Right lung (tissue), 5 donors: Measurements from ENCODE around the gene ACP1. TPM values are rescaled to one million over a fixed set of nuclear protein-coding genes. Genes with fewer than 3 reads are reported as not detected.

Experiments used
- DNase-seq, 2 donors: peaks; one replicate each; pipeline ENCODE4 v3.0.0-alpha.2; 2013
- polyA plus RNA-seq, 5 donors: library from polyadenylated mRNA; unstranded; fragments of 120-200 nt; gene quantifications; one replicate each; pipeline versions ENCODE4 v1.2.1 to v1.2.3, GENCODE V29; 2013; ENCODE audit warnings: inconsistent platforms in 1 of 5, low replicate concordance in 1 of 5; ENCODE audit not compliant: insufficient read length in 5 of 5, insufficient read depth in 1 of 5

Gene ACP1
- polyA plus RNA-seq, 5 donors = 138 to 179 (median 142) TPM

DNA sequence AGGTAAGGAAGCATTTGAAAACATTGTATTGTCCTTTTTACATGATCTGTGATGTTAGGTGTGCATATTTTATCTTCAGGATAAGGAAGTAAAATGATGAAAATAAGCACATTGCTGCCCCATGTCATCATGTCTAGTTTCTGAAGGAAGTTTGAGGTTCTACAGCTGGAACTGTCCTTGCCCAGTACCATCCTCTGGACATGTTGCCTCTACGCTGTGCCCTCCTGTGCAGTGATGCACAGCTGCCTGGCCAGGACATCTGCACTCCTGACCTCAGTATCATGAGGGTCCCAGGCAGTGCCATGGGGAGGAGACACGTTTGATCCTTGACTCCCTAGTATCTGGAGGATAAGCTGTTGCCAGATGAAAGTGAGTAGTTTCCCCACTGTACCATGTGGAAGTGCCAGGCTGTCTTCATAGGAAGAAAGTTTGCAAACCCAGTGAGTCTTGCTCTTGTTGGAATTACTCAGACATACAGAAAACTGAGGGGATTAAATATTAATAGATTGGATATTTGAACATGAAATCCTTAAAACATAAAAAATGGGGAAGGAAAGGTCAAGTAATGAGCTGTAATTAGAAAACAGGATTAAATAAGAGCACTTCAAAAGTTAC is 13.7 kb downstream of the ACP1 start:
- no peak for DNase-seq

DNA sequence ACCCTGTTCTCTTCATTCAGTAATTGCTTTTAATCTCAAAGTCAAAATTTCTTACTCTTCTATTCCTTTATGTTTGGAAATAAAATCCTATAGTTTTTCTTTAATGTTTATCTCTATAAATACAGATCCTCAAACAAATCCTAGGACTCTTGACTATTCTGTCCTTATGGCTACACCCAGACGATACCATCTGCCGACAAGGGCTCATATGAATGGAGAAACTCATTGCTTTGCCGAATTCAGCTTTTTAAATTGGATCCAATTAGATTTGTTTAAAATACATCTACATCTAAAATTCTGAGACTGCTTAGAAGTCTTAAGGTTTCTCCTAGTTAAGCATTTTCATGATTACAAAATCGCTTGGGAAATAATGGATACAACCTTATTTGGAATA is 14.2 kb downstream of the ACP1 start:
- no peak for DNase-seq

DNA sequence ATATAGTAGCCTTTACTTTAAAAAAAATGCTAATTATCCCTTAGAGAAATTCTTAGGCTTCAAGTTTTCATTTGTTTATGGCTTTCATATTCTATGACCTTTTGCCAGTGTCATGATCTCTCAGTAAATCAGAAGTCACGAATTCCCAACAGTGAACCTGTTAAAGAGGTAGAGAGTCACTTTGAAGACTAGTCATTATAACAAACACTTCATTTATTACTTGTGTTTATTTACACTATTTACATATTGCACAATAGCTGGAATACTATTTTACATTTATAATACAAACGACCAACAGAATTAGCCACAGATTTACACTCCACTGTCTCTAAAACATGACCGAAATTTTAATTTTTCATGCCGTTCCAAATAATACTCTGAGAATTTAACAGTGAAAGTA is 14.6 kb downstream of the ACP1 start:
- no peak for DNase-seq

DNA sequence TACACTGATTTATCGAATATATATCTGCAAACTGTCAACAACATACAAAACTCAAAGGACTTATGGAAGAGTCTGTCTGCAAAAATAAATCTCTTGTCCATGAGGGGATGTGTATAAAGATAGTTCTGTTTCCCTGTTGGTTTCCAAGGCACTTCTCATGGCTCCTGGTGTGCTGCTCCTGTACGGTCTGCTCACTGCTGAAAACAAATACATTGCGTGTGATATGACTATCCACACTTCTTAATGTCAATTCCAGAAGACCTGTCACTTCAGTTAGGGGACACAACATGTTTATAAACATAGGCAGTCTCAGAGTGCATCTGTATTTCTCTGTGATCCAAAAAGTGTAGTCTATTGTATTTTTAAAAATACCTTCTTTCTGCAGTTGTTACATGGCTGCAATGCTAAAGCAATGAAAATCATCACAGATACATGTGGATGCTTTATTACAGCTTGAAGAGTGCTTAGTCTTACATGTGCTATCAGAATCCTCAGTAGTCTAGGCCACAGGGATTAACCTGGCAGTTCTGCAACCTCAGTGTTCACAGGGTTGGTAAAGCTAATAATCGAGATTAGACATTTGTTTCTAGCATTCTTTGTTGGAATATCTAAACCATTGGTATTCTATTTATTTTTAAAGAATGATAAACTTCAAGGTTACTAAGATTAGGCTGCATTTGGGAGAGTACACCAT is 15.4 kb downstream of the ACP1 start:
- no peak for DNase-seq

DNA sequence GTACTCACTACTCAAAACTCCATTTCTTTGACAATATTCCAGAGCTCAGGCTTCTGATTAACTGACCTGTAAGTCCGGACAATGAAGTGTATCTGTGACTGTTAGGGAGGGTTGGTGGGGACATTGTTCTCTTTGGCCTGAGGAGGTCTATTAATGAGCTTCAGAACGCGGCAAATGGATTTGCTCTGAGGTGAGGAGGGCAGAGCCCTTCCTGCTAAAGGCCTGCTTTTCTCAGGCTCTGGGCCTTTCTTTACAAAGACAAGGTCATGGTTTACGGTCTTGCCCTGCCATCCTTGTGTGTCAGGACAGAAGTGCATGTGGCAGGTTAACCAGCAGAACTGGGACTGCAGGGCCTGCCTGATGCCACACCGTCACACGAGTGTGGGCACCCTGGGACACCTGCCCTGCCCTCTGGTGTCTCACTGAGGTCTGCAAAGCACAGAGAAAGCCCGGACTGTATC is 15.9 kb downstream of the ACP1 start:
- no peak for DNase-seq

DNA sequence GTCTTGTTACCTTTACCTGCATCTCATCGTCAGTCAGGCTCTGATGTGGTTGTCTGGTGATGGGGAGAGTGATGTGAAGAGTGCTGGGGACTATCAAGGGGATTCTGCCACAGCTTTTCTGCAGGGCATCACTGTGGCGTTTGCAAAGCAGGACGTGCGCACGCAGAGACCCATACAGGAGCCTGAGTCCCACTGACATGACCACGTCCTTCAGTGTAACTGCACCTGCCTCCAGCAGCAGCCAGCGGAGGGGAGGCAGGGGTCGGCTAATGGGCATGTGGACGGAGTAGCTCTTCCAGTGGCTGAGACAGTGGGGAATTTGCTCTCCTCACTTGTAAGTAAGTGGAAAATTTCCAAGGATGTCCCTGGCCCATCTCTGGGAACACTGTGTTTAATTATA is 16.6 kb downstream of the ACP1 start:
- DNase-seq = no peak

DNA sequence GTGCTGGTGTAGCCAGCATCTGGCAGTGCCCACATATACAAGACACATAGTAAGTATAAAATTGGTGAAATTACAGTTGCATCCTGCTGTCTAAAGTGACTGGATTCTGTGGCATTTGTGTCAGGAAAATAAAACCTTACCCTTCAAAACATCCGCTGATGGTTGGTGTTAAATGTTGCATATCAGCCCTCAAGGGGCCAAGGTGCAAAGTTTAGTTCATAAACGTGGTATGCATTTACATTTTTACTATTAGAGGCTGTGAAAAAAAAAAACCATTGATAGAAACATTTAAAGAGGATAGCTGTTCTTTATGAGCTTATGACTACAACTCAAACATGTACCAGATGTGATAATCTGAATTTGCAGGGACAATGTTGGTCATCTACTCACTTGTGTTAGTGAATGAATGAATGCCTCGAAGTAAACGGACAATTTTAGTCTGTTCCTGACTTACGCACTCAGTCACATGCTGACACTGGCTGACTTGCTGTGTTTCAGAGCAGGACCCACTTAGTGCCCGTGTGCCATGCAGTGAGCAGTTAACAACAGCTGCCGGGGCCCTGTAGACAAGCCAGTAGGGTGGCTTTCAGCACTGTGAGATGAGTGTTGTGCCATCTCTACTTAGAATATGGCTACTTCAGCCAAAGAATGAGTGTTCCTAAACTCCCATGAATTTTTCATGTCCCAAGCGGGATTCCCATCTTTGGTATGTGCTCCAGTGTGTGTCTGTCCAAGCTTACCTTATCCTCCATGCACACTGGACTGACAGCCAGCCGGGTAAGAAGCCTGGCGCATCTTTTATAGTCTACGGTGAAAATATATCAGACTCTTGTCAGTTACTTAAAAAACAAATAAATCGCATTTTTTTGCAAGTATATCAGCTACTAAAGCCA is 17.9 kb downstream of the ACP1 start:
- no peak for DNase-seq

DNA sequence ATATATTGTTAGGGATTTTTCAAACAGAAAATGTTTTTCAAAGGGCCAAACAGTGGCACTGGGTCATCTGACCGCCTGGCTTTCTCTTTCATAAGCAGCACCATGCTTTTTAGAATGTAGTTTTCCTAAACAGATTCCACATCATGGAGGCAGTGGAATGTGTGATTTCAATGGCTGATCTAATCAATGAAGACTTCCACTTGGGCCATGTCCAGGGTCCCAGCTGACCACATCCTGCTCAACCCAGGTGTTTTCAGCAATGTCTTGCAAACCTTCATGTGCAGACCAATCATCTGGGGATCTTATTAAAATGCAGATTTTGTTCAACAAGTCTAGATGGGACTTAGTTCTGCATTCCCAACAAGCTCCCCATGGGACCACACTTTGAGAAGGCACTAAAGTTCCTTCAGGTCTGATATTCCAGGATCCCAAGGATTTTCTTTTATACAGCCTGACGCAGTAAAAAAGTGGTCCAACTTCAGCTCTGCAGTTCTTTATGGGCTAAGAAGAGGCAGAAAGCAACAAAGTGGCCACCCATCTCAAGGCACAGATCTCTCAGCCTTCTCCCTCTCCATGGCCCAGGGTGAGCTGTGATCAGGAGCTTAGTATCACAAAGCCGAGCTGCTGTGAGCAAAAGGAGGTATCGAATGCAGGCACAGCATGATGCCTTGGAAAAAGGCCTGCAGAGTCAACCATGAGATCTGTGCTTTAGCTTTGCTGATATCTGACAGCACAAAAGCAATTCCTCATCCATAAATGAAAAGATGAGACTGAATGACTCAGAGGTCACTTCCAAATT is 19.4 kb downstream of the ACP1 start:
- DNase-seq = no peak

DNA sequence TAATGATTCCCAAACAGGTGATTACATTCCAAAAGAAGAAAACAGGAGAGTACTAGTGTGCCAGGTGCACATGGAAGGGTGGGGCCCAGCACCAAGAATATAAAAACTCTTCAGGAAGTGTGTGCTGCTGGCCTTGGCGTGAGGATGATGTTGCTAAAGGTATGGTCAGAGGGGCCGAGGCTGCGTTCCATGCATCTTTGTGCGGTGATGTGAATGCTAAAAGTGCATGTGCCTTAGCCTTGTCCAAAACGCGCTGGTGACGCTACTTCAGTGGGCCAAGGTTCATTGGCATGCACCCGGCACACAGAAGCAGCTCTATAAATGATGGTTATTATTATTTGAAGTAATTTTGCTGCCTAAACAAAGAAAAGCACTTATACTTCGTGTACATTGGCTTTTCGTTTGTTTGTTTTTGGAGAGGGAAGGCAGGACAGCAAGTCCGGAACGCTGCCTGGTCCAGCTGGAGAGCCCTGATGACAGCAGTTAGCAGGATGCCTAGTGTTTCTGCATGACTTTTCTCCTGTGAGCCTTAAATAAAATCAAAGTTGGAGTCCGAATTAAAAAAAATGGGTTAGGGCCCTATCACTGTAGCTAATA is 20.2 kb downstream of the ACP1 start:
- DNase-seq = no peak

DNA sequence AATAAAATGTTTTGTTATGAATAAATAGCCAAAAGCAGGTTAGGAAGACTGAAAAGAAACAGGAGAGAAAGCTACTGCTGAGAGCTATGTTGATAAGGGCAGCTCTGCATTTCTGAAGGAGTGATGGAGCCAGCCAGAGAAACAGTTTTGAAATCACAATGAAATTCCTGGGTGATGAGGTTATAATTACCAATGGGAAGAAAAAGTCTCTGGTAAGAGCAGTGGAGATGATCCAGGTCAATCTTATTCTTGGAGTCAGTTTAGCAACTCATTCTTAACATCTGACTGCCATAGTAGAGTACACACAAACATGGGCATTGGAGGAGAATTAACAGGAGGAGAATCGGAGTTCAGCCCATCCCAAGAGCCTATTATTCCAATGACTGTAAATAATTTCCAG is 20.8 kb downstream of the ACP1 start:
- DNase-seq = no peak

DNA sequence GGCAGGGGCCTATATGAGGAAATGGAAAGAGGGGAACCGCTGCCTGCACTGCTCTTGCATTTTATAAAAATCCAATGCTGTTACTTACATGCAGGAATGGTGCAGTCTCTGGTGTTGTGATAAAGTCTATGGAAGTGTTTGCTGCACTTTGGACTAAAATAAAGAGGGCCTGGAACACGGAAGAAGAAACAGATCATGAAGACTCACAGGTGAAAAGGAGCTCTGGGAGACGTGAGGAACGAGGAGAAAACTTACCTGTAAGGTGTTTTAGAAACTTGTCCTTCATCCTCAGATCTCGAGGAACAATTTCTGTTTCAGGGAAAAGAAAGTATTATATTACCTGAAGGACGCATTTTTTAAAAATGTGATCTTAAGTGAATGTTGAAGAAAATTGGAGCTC is 21.3 kb downstream of the ACP1 start:
- DNase-seq = no peak

DNA sequence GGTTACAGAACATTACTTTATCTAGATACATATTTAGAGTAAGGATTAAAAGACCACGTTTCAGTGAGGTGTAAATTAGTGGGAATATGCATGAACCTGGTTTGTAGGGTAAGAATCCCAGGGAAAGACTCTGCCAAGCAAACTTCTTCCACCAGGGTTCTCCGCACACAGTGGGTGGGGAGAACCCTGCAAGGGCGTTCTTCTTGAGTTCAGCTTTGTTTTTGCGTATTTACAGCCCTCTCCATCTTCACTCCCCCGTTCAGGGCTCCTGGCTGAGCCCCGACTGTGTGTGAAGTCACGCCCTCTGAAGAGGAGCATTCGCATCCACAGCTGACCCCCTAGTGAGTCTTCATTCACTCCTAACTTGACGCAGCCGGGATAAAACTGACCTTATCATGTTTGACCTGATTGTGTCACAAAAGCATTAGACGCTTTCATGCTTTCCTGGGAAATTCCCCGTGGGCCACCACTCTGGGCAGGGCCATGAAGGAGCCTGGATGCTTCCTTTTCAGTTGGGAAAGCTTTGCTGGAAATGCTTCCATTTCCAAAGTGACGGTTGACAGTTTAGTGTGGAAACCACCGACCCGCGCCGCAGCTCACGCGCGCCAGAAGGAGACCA is 22.1 kb downstream of the ACP1 start:
- DNase-seq = no peak

DNA sequence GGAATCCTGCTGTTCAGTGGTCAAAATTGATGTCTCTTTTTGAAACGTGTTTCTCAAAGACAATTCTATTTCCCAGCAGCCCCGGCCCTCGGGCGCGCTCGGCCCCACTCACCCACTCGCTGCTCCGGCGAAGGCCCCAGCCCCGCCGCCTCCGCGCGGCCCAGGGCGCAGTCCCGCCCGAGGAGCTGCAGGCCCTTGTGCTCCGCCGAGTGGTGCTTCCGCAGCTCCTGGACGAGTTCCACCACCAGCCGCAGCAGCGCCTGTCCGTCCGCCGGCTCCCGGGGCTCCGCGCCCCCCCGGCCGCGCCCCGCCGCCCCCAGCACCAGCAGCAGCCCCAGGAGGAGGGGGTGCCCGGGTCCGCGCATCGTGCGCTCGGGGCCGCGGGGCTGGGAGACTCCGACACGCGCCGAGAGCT is 22.7 kb downstream of the ACP1 start:
- peak in 1 of 2 donors; percentile 55 for DNase-seq

DNA sequence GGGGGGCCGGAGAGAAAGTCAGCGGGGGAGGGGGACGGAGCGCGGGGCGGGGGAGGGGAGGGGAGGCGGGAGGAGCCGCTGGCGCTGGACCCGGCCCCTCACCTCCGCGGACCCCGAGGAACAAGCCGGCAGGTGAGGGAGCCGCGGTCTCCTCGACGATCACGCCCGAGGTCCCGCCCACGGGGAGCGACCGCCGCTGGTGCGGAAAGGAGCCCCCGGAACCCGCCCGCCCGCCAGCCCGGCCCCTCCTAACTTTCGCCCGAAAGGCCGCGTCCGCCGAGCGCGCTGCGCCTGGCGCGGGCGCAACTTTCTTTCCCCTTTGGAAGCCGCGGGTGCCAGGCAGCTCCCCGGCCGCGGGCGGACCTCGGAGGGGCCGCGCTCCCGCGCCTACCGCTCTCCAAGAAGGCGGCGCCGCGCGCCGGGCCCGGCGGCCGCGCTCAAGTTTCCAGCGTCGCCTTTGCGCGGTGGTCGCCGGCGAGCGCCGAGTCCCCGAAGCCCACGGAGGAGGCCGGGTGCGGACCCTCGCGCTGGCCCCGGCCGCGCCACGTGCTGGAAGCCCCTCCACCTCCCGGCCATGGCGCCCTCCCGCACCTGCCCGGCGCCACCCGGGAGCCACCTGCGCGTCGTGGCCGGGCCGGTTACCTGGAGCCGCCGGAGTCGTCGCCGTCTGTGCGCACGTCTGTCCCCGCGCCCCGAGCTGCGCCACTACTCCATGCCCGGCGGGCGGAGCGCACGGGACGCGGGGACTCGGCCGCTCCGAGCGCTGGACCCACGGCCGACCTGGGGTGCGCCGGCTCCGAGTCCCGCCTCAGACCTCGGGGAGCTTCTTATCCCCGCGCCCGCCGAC is 23.4 kb downstream of the ACP1 start, which contains the start of gene ALKAL2:
Gene ALKAL2 (minus strand): TSS at position 181 of the 847 bp plus-strand sequence. CDS start 256 bp downstream, outside the sequence.
- no peak for DNase-seq

DNA sequence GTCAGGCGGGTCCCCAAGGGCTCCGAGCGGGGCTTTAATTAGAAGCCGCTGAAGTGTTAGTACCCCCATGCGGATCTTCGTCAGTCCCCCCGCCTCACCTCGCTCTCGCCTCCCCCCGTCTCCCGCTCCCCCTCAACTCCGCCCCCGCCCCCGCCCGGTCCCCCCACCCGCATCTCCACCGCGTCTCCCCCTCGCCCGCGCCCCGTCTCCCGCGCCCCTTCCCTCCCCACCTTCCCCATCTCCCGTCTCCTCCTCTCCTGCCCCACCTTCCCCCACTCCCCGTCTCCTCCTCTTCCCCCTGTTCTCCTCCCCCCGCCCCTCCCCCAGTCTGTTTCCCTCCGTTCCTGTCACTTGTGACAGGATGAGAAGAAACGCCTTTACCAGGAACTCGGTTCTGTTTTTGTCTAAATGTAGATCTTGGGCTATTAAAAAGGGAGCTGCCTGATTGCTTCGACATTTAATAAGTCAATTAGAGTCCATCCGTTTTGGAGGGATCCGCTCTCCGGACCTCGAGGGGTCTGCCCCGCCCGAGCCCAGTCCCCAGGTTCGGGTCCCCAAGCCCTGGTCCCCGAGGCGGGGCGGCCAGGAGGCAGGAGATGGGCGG is 24.1 kb downstream of the ACP1 start:
- no peak for DNase-seq

DNA sequence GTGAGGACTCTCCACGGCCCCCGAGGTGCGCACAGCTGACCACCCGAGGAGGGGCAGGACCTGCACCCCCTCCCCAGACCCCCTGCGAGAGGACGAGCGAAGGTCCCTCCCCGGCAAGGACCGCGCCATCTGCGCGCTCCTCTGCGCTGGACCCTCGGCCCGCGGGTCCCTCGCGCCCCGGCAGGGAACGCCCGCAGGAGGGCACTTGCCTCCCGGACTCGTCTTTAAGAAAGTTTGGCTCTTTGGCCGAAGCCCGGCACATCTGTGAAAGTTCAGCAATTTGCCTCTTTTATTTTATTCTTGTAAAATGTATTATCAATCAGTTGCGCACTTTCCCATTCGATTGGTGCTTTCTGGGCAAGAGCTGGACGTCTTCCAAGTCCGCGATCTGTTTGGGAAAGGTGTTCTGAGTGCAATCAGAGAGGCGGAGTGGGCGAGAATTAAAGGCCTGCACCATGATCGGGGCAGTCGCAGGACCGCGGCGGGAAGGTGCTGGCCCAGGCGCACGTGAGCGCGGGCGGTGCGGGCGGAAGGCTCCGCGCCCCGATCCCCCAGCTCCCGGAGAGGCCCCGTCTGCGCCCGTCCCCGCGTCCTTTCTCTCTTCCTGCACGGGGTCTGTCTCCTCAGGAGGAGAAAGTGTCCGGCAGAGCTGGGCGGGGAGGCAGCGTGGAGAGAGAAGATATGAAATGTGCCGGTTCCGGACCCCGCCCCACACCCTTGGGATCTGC is 24.8 kb downstream of the ACP1 start:
- DNase-seq = no peak

DNA sequence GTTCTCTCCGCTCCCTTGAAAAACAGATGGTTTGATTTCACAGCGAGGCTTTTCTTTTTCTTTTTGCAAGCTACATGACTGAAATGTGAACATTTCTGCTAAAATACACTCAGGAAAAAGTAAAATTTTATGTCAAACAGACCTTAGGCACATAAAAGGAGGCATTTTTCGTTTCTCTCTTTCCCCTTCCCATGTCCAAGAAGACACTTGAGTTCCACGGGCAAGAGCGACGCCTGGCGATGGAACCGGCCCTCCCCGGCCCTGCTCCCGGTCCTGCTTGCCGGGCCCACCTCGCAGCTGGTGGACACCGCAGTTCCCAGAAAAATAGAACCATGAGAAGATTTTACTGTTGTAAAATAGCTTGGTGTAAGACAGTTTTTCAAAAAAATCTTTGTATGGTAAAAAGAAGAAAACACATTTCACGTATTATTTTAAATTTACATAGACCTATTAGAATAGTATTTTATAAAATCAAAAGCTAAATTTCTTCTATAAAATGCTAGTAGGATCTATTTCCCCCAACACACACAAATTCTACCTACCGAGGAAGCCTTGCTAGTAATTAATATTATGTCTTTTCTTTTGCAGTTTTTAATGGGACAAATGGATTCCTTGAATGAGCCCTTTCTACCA is 25.5 kb downstream of the ACP1 start:
- DNase-seq = peak; percentile 73 to 76

DNA sequence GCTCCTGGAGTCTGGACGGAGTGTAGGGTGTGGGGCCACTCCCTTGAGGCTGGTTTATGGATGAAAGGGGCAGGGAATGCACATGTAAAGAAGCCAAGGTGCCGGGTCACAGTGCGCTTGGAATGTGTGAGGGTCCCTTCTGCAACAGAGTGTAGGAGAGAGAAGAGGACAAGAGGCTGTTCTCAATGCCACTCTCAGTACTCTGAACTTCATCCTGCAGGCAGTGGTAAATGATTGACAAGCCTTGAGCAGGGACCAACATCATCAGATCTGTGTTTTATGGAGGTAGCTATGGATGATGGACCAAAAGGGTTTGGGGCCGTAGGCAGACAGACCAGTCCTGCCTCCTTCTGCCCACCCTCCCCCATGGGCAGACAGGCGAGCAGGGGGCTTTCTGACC is 30.3 kb downstream of the ACP1 start:
- DNase-seq = no peak
